DOHH2 (cell line): ENCODE measurements around the gene DNAJB9.

Experiments
- H3F3A ChIP-seq: fragments of 200-600 bp; sonication (generic), shearing (Covaris generic); 2 replicates; pipeline ENCODE4 v1.6.0; 2016; ENCODE audit warnings: antibody characterized with exemption, mild to moderate bottlenecking; ENCODE audit not compliant: control insufficient read depth, insufficient read depth
- H3K27ac ChIP-seq: fragments of 200-600 bp; sonication (generic); 2 replicates; pipeline ENCODE4 v1.5.1; 2014; ENCODE audit warnings: low read depth, mild to moderate bottlenecking, low read length, moderate library complexity
- H3K27me3 ChIP-seq: fragments of 200-600 bp; sonication (generic); 2 replicates; pipeline ENCODE4 v1.6.1; 2014; ENCODE audit warnings: mild to moderate bottlenecking, low read length, mixed read lengths; ENCODE audit not compliant: control insufficient read depth
- H3K36me3 ChIP-seq: fragments of 200-600 bp; sonication (generic); 2 replicates; pipeline ENCODE4 v1.6.1; 2014; ENCODE audit warnings: mild to moderate bottlenecking, low read length, moderate library complexity, mixed read lengths; ENCODE audit not compliant: control insufficient read depth
- H3K4me1 ChIP-seq: fragments of 200-600 bp; sonication (generic); 2 replicates; pipeline ENCODE4 v1.6.1; 2014; ENCODE audit warnings: mild to moderate bottlenecking, low read length, mixed read lengths; ENCODE audit not compliant: control insufficient read depth
- H3K4me2 ChIP-seq: fragments of 200-600 bp; sonication (generic); 2 replicates; pipeline ENCODE4 v1.6.0; 2014; ENCODE audit warnings: mild to moderate bottlenecking, low read length, moderate library complexity
- H3K4me3 ChIP-seq: fragments of 200-600 bp; sonication (generic); 2 replicates; pipeline ENCODE4 v1.5.1; 2014; ENCODE audit warnings: mild to moderate bottlenecking, low read length, mixed read lengths
- H3K79me2 ChIP-seq: fragments of 200-600 bp; sonication (generic); 2 replicates; pipeline ENCODE4 v1.6.1; 2014; ENCODE audit warnings: mild to moderate bottlenecking, low read length, mixed read lengths; ENCODE audit not compliant: control insufficient read depth
- H3K9me2 ChIP-seq: fragments of 200-600 bp; sonication (generic); replicated peaks from 2 replicates; pipeline ENCODE4 v1.6.1; 2014; ENCODE audit warnings: mild to moderate bottlenecking, low read length, mixed read lengths; ENCODE audit not compliant: control insufficient read depth
- H3K9me3 ChIP-seq: fragments of 200-600 bp; sonication (generic); 2 replicates; pipeline ENCODE4 v1.6.1; 2014; ENCODE audit warnings: antibody characterized with exemption, low read length, mixed read lengths; ENCODE audit not compliant: control insufficient read depth, insufficient read depth
- H4K20me1 ChIP-seq: fragments of 200-600 bp; sonication (generic); 2 replicates; pipeline ENCODE4 v1.6.0; 2014; ENCODE audit warnings: low read depth, mild to moderate bottlenecking, antibody characterized with exemption, low read length, moderate library complexity; ENCODE audit not compliant: control insufficient read depth, insufficient read depth
- CTCF ChIP-seq: fragments of 200-600 bp; sonication (generic); IDR thresholded peaks from one replicate; pipeline ENCODE4 v1.5.1; 2014; ENCODE audit warnings: antibody characterized with exemption, mild to moderate bottlenecking, low read depth, low read length; ENCODE audit not compliant: poor library complexity, severe bottlenecking
- EZH2phosphoT487 ChIP-seq: fragments of 200-600 bp; sonication (generic); IDR thresholded peaks from 2 replicates; pipeline ENCODE4 v1.6.1; 2017; ENCODE audit warnings: borderline replicate concordance, mild to moderate bottlenecking, antibody characterized with exemption, low read length, moderate library complexity, mixed read lengths

The DNAJB9 gene

GRCh38 chr7:108604307-108605077, 34.8 kb downstream of the DNAJB9 start:
- no peaks in the 10 kb centered on the region for H4K20me1 ChIP-seq
- H3K27me3 ChIP-seq: peaks cover 12% of the 10 kb centered on the region
- no peak overlapping the region for H3K4me2 ChIP-seq
- H3K4me1 ChIP-seq: peaks cover 3% of the 10 kb centered on the region
- no peaks in the 10 kb centered on the region for H3F3A ChIP-seq
- no peak overlapping the region for H3K27ac ChIP-seq
- no peaks in the 10 kb centered on the region for H3K9me3 ChIP-seq
- H3K79me2 ChIP-seq: no peaks in the 10 kb centered on the region
- H3K4me3 ChIP-seq: no peak overlapping the region
- no peaks in the 10 kb centered on the region for H3K36me3 ChIP-seq
- TF ChIP-seq CTCF (no peak), EZH2phosphoT487 (no peak)
- H3K9me2 ChIP-seq: no peaks in the 10 kb centered on the region

- H3K27ac ChIP-seq: no peak overlapping the region
- H3K36me3 ChIP-seq: no peaks in the 10 kb centered on the region
- peaks cover 7% of the 10 kb centered on the region for H3K27me3 ChIP-seq
- no peaks in the 10 kb centered on the region for H3K9me2 ChIP-seq
- peaks cover 3% of the 10 kb centered on the region for H3K4me1 ChIP-seq
- TF ChIP-seq CTCF: no peak
- TF ChIP-seq EZH2phosphoT487: no peak
- no peaks in the 10 kb centered on the region for H3F3A ChIP-seq
- H3K4me3 ChIP-seq: no peak overlapping the region
- no peaks in the 10 kb centered on the region for H3K9me3 ChIP-seq
- no peaks in the 10 kb centered on the region for H3K79me2 ChIP-seq
- H4K20me1 ChIP-seq: no peaks in the 10 kb centered on the region
- no peak overlapping the region for H3K4me2 ChIP-seq
Observed at GRCh38 chr7:108605559-108606201, 36.0 kb downstream of the DNAJB9 start.

DNA sequence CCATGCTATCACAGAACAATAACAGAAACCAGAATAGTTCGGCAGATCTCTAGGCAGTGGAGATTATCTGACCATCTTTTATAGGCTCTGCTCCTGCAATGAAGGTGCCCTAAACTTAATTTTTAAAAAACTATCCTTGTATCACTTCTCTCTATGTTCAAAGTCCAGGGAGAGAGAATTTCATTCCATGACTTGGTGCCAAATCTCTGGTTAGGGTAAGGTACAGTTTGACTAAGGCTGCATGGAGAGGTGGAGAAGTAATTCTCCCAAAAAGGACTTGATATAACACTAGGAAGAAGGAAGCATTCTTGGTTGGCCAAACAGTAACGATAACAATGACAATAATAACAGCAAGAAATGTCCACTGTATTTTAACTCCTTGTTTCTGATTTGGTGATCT, 40.0 kb downstream of the DNAJB9 start:
- Histone ChIP-seq H3K27me3 (peaks cover 15% of the 10 kb centered on the region), H4K20me1 (no peaks in the 10 kb centered on the region), H3K4me1 (no peaks in the 10 kb centered on the region), H3K4me3 (no peak overlapping the region), H3K9me3 (no peaks in the 10 kb centered on the region), H3K79me2 (no peaks in the 10 kb centered on the region), H3K36me3 (no peaks in the 10 kb centered on the region), H3K9me2 (no peaks in the 10 kb centered on the region), H3K4me2 (no peak overlapping the region), H3K27ac (no peak overlapping the region), H3F3A (no peaks in the 10 kb centered on the region)
- TF ChIP-seq EZH2phosphoT487 (no peak), CTCF (no peak)
